ENCODE results near the gene PTCH1. TPM values are rescaled to one million over a fixed set of nuclear protein-coding genes. Genes with fewer than 3 reads are reported as not detected.

The PTCH1 gene
- total RNA-seq, 1 experiment from 2014 or later = 15.2 TPM

DNA sequence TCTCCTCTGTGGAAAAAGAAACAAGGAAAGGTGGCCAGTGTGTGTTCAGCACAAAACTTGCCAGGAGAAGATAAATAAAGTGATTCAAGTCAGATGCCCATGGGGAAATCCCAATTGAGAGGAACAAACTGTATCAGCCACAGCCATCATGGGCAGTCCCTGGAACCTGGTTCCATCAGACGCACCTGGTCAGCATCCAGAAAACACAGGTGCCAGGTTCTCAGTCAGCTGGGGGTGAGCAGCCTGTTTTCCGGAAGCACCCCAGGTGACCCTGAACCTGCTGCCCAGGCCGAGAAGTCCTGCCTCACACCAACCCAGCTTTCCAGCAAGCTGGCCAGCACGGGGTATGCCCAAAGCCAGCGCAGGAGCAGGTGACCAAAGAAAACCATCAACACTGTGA is 30.5 kb downstream of the PTCH1 start:
- Histone ChIP-seq H3K79me2 (ENCODE audit: insufficient read depth, low read length) (no peaks in the 10 kb centered on the region), H3K4me2 (ENCODE audit: low read length) (no peak overlapping the region), H3K4me1 (ENCODE audit: control insufficient read depth in 1 of 2, insufficient read depth in 2 of 2, low read length in 2 of 2) (no peaks in the 10 kb centered on the region), H2AFZ (ENCODE audit: low read depth, low read length, poor library complexity, severe bottlenecking) (no peak overlapping the region), H3K27me3 (ENCODE audit: insufficient read depth, low read length) (no peaks in the 10 kb centered on the region), H3K9me2 (ENCODE audit: insufficient read depth) (no peaks in the 10 kb centered on the region), H3K9me3 (ENCODE audit: control insufficient read depth in 1 of 2, insufficient read depth in 1 of 2, low read depth in 1 of 2, low read length in 2 of 2) (no peaks in the 10 kb centered on the region), H4K20me1 (ENCODE audit: insufficient read depth) (no peaks in the 10 kb centered on the region), H3K36me3 (ENCODE audit: control insufficient read depth in 1 of 2, insufficient read depth in 2 of 2, low read length in 2 of 2) (no peaks in the 10 kb centered on the region), H3K9ac (ENCODE audit: low read length) (no peak overlapping the region), H3K27ac (ENCODE audit: low read depth, low read length) (no peak overlapping the region), H3K4me3 (replicated peaks in 1 of 2; ENCODE audit: low read depth in 1 of 2, low read length in 2 of 2) (no peak overlapping the region)
- POLR2A ChIA-PET = no interaction called here
- no peak for DNase-seq (ENCODE audit: low read depth, low spot score)
- intact Hi-C loops (cut with micrococcal nuclease) = no loop called here
- RAD21 ChIA-PET (ENCODE audit: low non-redundant PET in 1 of 2, low total read pairs in 2 of 2, uncharacterized antibody in 2 of 2, unreplicated experiment in 2 of 2) = no interaction called here
- CTCF ChIA-PET = no interaction called here
- BruUV-seq (replicated peaks) = no TSS peak
- no peak for ATAC-seq
- no peak for TF ChIP-seq JUND (IDR thresholded peaks at IDR 0.05)
- TF ChIP-seq RAD21 (IDR thresholded peaks at IDR 0.05; ENCODE audit: low read depth) = no peak
- TF ChIP-seq EGR1 (IDR thresholded peaks at IDR 0.05; ENCODE audit: low read depth) = no peak
- no peak for TF ChIP-seq ELF1 (IDR thresholded peaks at IDR 0.05; ENCODE audit: borderline replicate concordance, low read depth)
- TF ChIP-seq ZNF274 (IDR thresholded peaks at IDR 0.05; ENCODE audit: low read depth, low read length) = no peak
- TF ChIP-seq POLR2A (IDR thresholded peaks at IDR 0.05; ENCODE audit: borderline replicate concordance, extremely low read depth, insufficient read depth, insufficient read length) = no peak
- no peak for TF ChIP-seq SIN3A (IDR thresholded peaks at IDR 0.05; ENCODE audit: low read depth)
- no peak for TF ChIP-seq POLR2AphosphoS5 (IDR thresholded peaks at IDR 0.05; ENCODE audit: low read depth, low read length)
- no peak for TF ChIP-seq SP1 (IDR thresholded peaks at IDR 0.05; ENCODE audit: low read depth)
- TF ChIP-seq ZFX (IDR thresholded peaks at IDR 0.05) = no peak
- TF ChIP-seq, protein P1, sequence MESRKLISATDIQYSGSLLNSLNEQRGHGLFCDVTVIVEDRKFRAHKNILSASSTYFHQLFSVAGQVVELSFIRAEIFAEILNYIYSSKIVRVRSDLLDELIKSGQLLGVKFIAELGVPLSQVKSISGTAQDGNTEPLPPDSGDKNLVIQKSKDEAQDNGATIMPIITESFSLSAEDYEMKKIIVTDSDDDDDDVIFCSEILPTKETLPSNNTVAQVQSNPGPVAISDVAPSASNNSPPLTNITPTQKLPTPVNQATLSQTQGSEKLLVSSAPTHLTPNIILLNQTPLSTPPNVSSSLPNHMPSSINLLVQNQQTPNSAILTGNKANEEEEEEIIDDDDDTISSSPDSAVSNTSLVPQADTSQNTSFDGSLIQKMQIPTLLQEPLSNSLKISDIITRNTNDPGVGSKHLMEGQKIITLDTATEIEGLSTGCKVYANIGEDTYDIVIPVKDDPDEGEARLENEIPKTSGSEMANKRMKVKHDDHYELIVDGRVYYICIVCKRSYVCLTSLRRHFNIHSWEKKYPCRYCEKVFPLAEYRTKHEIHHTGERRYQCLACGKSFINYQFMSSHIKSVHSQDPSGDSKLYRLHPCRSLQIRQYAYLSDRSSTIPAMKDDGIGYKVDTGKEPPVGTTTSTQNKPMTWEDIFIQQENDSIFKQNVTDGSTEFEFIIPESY (IDR thresholded peaks at IDR 0.05; ENCODE audit: extremely low read depth, insufficient replicate concordance, low read length) = no peak
- TF ChIP-seq EZH2phosphoT487 (IDR thresholded peaks at IDR 0.05; ENCODE audit: borderline replicate concordance) = no peak
- no peak for TF ChIP-seq SRF (IDR thresholded peaks at IDR 0.05; ENCODE audit: low read depth)
- TF ChIP-seq TCF7L2 (IDR thresholded peaks at IDR 0.05; ENCODE audit: borderline replicate concordance, extremely low read depth, insufficient read depth, insufficient read length) = no peak
- TF ChIP-seq EZH2 (IDR thresholded peaks at IDR 0.05) = no peak
- TF ChIP-seq, protein P2, sequence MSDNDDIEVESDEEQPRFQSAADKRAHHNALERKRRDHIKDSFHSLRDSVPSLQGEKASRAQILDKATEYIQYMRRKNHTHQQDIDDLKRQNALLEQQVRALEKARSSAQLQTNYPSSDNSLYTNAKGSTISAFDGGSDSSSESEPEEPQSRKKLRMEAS (IDR thresholded peaks at IDR 0.05) = no peak
- TF ChIP-seq, protein P3, sequence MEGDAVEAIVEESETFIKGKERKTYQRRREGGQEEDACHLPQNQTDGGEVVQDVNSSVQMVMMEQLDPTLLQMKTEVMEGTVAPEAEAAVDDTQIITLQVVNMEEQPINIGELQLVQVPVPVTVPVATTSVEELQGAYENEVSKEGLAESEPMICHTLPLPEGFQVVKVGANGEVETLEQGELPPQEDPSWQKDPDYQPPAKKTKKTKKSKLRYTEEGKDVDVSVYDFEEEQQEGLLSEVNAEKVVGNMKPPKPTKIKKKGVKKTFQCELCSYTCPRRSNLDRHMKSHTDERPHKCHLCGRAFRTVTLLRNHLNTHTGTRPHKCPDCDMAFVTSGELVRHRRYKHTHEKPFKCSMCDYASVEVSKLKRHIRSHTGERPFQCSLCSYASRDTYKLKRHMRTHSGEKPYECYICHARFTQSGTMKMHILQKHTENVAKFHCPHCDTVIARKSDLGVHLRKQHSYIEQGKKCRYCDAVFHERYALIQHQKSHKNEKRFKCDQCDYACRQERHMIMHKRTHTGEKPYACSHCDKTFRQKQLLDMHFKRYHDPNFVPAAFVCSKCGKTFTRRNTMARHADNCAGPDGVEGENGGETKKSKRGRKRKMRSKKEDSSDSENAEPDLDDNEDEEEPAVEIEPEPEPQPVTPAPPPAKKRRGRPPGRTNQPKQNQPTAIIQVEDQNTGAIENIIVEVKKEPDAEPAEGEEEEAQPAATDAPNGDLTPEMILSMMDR (IDR thresholded peaks at IDR 0.05 in 2 of 3, conservative IDR thresholded peaks at IDR 0.05 in 1 of 3; ENCODE audit: borderline replicate concordance in 1 of 3, insufficient read depth in 1 of 3, low read depth in 2 of 3, low read length in 2 of 3) = no peak
- TF ChIP-seq YY1 (IDR thresholded peaks at IDR 0.05; ENCODE audit: extremely low read depth, insufficient replicate concordance, low read depth, low read length) = no peak
- TF ChIP-seq FOSL1 (IDR thresholded peaks at IDR 0.05; ENCODE audit: low read depth) = no peak
- TF ChIP-seq CEBPB (IDR thresholded peaks at IDR 0.05; ENCODE audit: low read depth) = no peak

Measured in HCT116 (cell line).